Neural progenitor cell (in vitro differentiated cells): ENCODE measurements around the gene RXRG. TPM values are rescaled to one million over a fixed set of nuclear protein-coding genes. Genes with fewer than 3 reads are reported as not detected.

ENCODE experiments used
- DNase-seq: peaks from one replicate; pipeline ENCODE4 v3.0.0-alpha.2; 2016; ENCODE audit warnings: low spot score
- H2AFZ ChIP-seq: fragments of 200-600 bp; sonication (generic); replicated peaks from 2 replicates; pipeline ENCODE4 v1.6.1; 2016; ENCODE audit warnings: antibody characterized with exemption
- H3F3A ChIP-seq: fragments of 200-600 bp; sonication (generic); 2 replicates; pipeline ENCODE4 v1.6.1; 2016; ENCODE audit warnings: antibody characterized with exemption, low read depth
- H3K27ac ChIP-seq: fragments of 200-600 bp; sonication (generic); 2 replicates; pipeline ENCODE4 v1.5.1; 2016; ENCODE audit warnings: mild to moderate bottlenecking
- H3K27me3 ChIP-seq: fragments of 200-600 bp; sonication (generic); 2 replicates; pipeline ENCODE4 v1.6.1; 2016; ENCODE audit warnings: mild to moderate bottlenecking, moderate library complexity
- H3K36me3 ChIP-seq: fragments of 200-600 bp; sonication (generic); 2 replicates; pipeline ENCODE4 v1.5.1; 2016
- H3K4me1 ChIP-seq: fragments of 200-600 bp; sonication (generic); 2 replicates; pipeline ENCODE4 v1.6.1; 2016; ENCODE audit warnings: mixed run types
- H3K4me2 ChIP-seq: fragments of 200-600 bp; sonication (generic); 2 replicates; pipeline ENCODE4 v1.6.1; 2016
- H3K4me3 ChIP-seq: fragments of 200-600 bp; sonication (generic); 2 replicates; pipeline ENCODE4 v1.5.1; 2016
- H3K79me2 ChIP-seq: fragments of 200-600 bp; sonication (generic); 2 replicates; pipeline ENCODE4 v1.6.1; 2016; ENCODE audit warnings: low read depth
- H3K9ac ChIP-seq: fragments of 200-600 bp; sonication (generic); 2 replicates; pipeline ENCODE4 v1.6.1; 2016
- H3K9me3 ChIP-seq: fragments of 200-600 bp; sonication (generic); 2 replicates; pipeline ENCODE4 v1.5.1; 2016; ENCODE audit warnings: low read depth
- H4K20me1 ChIP-seq: fragments of 200-600 bp; sonication (generic); 2 replicates; pipeline ENCODE4 v1.6.1; 2016; ENCODE audit warnings: low read depth
- H3K27ac Mint-ChIP-seq: 3 replicates; pipeline ENCODE4 v1.8.0; 2021; ENCODE audit warnings: mixed read lengths
- H3K27me3 Mint-ChIP-seq: 2 replicates; pipeline ENCODE4 v1.8.0; 2022; ENCODE audit warnings: low read depth, mild to moderate bottlenecking, inconsistent platforms, moderate library complexity, mixed read lengths; ENCODE audit not compliant: insufficient read depth
- H3K36me3 Mint-ChIP-seq: 3 replicates; pipeline ENCODE4 v1.8.0; 2021; ENCODE audit warnings: mixed read lengths
- H3K4me1 Mint-ChIP-seq: 3 replicates; pipeline ENCODE4 v1.8.0; 2021; ENCODE audit warnings: mixed read lengths
- H3K4me3 Mint-ChIP-seq: 3 replicates; pipeline ENCODE4 v1.8.0; 2021; ENCODE audit warnings: mild to moderate bottlenecking, moderate library complexity, mixed read lengths
- H3K9me3 Mint-ChIP-seq: 3 replicates; pipeline ENCODE4 v1.8.0; 2020; ENCODE audit warnings: mixed read lengths
- CTCF ChIP-seq: fragments of 200-600 bp; sonication (generic); IDR thresholded peaks from 2 replicates; pipeline ENCODE4 v1.5.1; 2017; ENCODE audit warnings: antibody characterized with exemption, mild to moderate bottlenecking
- EZH2 ChIP-seq: fragments of 200-600 bp; sonication (generic); IDR thresholded peaks from 2 replicates; pipeline ENCODE4 v1.6.1; 2017; ENCODE audit warnings: antibody characterized with exemption, mild to moderate bottlenecking, moderate library complexity
- EZH2phosphoT487 ChIP-seq: fragments of 200-600 bp; sonication (generic); IDR thresholded peaks from 2 replicates; pipeline ENCODE4 v1.6.1; 2017; ENCODE audit warnings: antibody characterized with exemption
- total RNA-seq: library from RNA; depleted of rRNA; stranded (reverse); fragments of >200 nt; gene quantifications from 2 replicates; pipeline ENCODE4 v1.2.3, GENCODE V29; 2015; ENCODE audit warnings: low replicate concordance

Gene RXRG
- total RNA-seq, 1 donor from 2014 or later = not detected

- H3F3A ChIP-seq = peaks cover 25% of the 10 kb centered on the region
- no peak overlapping the region for H3K27ac Mint-ChIP-seq
- H3K9me3 Mint-ChIP-seq = no peaks in the 10 kb centered on the region
- no peak overlapping the region for H2AFZ ChIP-seq
- H3K4me2 ChIP-seq = no peak overlapping the region
- peaks cover 16% of the 10 kb centered on the region for H3K27me3 Mint-ChIP-seq
- TF ChIP-seq EZH2 (no peak), EZH2phosphoT487 (no peak)
- no peaks in the 10 kb centered on the region for H3K79me2 ChIP-seq
- peaks cover 9% of the 10 kb centered on the region for H3K4me1 ChIP-seq
- no peaks in the 10 kb centered on the region for H3K9me3 ChIP-seq
- peaks cover 69% of the 10 kb centered on the region for H3K27me3 ChIP-seq
- H3K27ac ChIP-seq = no peak overlapping the region
- no peaks in the 10 kb centered on the region for H3K36me3 Mint-ChIP-seq
- DNase-seq = no peak
- no peaks in the 10 kb centered on the region for H4K20me1 ChIP-seq
- H3K4me3 ChIP-seq = no peak overlapping the region
- H3K36me3 ChIP-seq = no peaks in the 10 kb centered on the region
- no peak overlapping the region for H3K9ac ChIP-seq
- H3K4me1 Mint-ChIP-seq = peaks cover 22% of the 10 kb centered on the region
- H3K4me3 Mint-ChIP-seq = no peak overlapping the region
Observed at GRCh38 chr1:165371588-165372225, 73.2 kb downstream of the RXRG start.

GRCh38 chr1:165369255-165369848 is 75.6 kb downstream of the RXRG start:
- Histone ChIP-seq H3K27ac (no peak overlapping the region), H3K4me3 (no peak overlapping the region), H3K4me1 (peaks cover 3% of the 10 kb centered on the region), H3K36me3 (no peaks in the 10 kb centered on the region), H3K4me2 (no peak overlapping the region), H3K79me2 (no peaks in the 10 kb centered on the region), H3F3A (peaks cover 2% of the 10 kb centered on the region), H3K9me3 (no peaks in the 10 kb centered on the region), H2AFZ (no peak overlapping the region), H3K27me3 (peaks cover 45% of the 10 kb centered on the region), H3K9ac (no peak overlapping the region), H4K20me1 (no peaks in the 10 kb centered on the region)
- no peaks in the 10 kb centered on the region for H3K36me3 Mint-ChIP-seq
- H3K4me1 Mint-ChIP-seq = peaks cover 5% of the 10 kb centered on the region
- no peak for TF ChIP-seq EZH2
- TF ChIP-seq EZH2phosphoT487 = no peak
- peak; percentile 94 for TF ChIP-seq CTCF
- peaks cover 20% of the 10 kb centered on the region for H3K27me3 Mint-ChIP-seq
- peak overlapping the region; percentile 21 for H3K27ac Mint-ChIP-seq
- no peaks in the 10 kb centered on the region for H3K9me3 Mint-ChIP-seq
- DNase-seq = peak; percentile 77
- no peak overlapping the region for H3K4me3 Mint-ChIP-seq

- peak; percentile 95 for TF ChIP-seq CTCF
- no peak for TF ChIP-seq EZH2phosphoT487
- H3K27me3 ChIP-seq = peaks cover 37% of the 10 kb centered on the region
- H3K27me3 Mint-ChIP-seq = peaks cover 11% of the 10 kb centered on the region
Observed at GRCh38 chr1:165367375-165367993, 77.4 kb downstream of the RXRG start.

GRCh38 chr1:165365341-165365740 is 79.6 kb downstream of the RXRG start:
- Mint-ChIP-seq H3K4me3 (no peak overlapping the region), H3K9me3 (no peaks in the 10 kb centered on the region), H3K36me3 (no peaks in the 10 kb centered on the region), H3K27ac (no peak overlapping the region), H3K27me3 (peaks cover 11% of the 10 kb centered on the region), H3K4me1 (peaks cover 2% of the 10 kb centered on the region)
- no peak for DNase-seq
- Histone ChIP-seq H3K27me3 (peaks cover 42% of the 10 kb centered on the region), H3K4me2 (no peak overlapping the region), H2AFZ (no peak overlapping the region), H3K27ac (no peak overlapping the region), H3K36me3 (no peaks in the 10 kb centered on the region), H3K79me2 (no peaks in the 10 kb centered on the region), H4K20me1 (no peaks in the 10 kb centered on the region), H3K4me1 (peaks cover 3% of the 10 kb centered on the region), H3K9me3 (no peaks in the 10 kb centered on the region), H3F3A (no peaks in the 10 kb centered on the region), H3K4me3 (no peak overlapping the region), H3K9ac (no peak overlapping the region)
- no peak for TF ChIP-seq CTCF
- TF ChIP-seq EZH2phosphoT487 = no peak
- TF ChIP-seq EZH2 = no peak

More at GRCh38 chr1:165367375-165367993, 77.4 kb downstream of the RXRG start:
- Histone ChIP-seq H3K4me2 (no peak overlapping the region), H3F3A (no peaks in the 10 kb centered on the region), H3K36me3 (no peaks in the 10 kb centered on the region), H3K4me1 (peaks cover 3% of the 10 kb centered on the region), H3K9ac (no peak overlapping the region), H3K4me3 (no peak overlapping the region), H4K20me1 (no peaks in the 10 kb centered on the region), H3K79me2 (no peaks in the 10 kb centered on the region), H3K9me3 (no peaks in the 10 kb centered on the region), H3K27ac (no peak overlapping the region), H2AFZ (no peak overlapping the region)
- no peak overlapping the region for H3K27ac Mint-ChIP-seq
- no peaks in the 10 kb centered on the region for H3K36me3 Mint-ChIP-seq
- H3K4me3 Mint-ChIP-seq = no peak overlapping the region
- peaks cover 2% of the 10 kb centered on the region for H3K4me1 Mint-ChIP-seq
- no peaks in the 10 kb centered on the region for H3K9me3 Mint-ChIP-seq
- peak; percentile 81 for DNase-seq
